ENCODE measurements around the gene GPD2. TPM values are rescaled to one million over a fixed set of nuclear protein-coding genes. Genes with fewer than 3 reads are reported as not detected.

GPD2 gene
- total and polyA plus RNA-seq, 7 experiments from 2014 or later, result 2.9 to 17.1 (median 10.2) TPM

DNA sequence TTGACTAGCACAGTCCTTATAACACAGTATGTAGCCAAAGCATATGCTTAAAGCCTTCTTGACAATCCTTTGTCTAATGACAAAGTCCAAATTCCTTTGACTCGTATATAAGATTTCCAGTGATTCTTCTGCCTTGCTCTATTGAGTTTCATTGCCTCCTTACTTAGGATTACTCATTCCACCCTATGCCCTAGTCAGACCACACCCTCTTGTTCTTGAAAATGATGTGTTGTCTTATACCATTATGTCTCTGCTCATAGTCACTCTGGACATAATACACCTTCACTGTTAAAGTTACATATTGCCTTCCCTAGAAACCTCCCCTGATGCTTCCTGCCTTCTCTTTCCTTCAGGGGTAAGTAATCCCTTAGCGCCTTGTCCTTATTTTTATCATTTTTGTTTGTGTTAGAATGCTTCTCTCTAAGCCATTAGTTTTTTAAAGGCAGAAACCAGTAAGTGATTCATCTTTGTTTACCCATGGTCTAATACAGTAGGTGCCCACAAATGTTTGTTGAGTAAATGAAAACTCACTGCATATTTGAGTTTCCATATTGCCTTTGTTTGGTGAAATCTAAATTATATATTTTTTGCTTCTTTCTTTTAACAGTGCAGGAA lies 19.3 kb downstream of the GPD2 start:
- ChIA-PET POLR2A (no interaction called here), CTCF (no interaction called here)
- peaks cover 7 to 31% (median 21%) of the 10 kb centered on the region in 7 donors for H3K4me1 Mint-ChIP-seq
- H3K9me3 Mint-ChIP-seq, result peaks cover 0 to 9% (median 4%) of the 10 kb centered on the region in 11 donors
- Histone ChIP-seq H3K9me3 (ENCODE audit: control insufficient read depth in 2 of 3, low read length in 3 of 3) (no peaks in the 10 kb centered on the region), H3K4me1 (ENCODE audit: control insufficient read depth in 2 of 2, insufficient read depth in 2 of 2, low read length in 2 of 2) (no peaks in the 10 kb centered on the region), H3K4me3 (ENCODE audit: low read length) (no peak overlapping the region), H3K36me3 (ENCODE audit: control insufficient read depth in 2 of 3, insufficient read depth in 3 of 3, low read length in 3 of 3) (no peaks in the 10 kb centered on the region), H3K27ac (ENCODE audit: low read depth, low read length) (no peak overlapping the region), H3K27me3 (ENCODE audit: control insufficient read depth in 2 of 2, insufficient read depth in 2 of 2, low read length in 2 of 2) (no peaks in the 10 kb centered on the region)
- no peak overlapping the region for H3K27ac Mint-ChIP-seq
- H3K4me3 Mint-ChIP-seq, result no peak overlapping the region
- intact Hi-C loops (cut with micrococcal nuclease), result no loop called here
- H3K36me3 Mint-ChIP-seq, result peaks cover 9 to 26% (median 15%) of the 10 kb centered on the region in 5 donors
- ATAC-seq (peak; percentile 48), DNase-seq (no peak)
- no peaks in the 10 kb centered on the region for H3K27me3 Mint-ChIP-seq

DNA sequence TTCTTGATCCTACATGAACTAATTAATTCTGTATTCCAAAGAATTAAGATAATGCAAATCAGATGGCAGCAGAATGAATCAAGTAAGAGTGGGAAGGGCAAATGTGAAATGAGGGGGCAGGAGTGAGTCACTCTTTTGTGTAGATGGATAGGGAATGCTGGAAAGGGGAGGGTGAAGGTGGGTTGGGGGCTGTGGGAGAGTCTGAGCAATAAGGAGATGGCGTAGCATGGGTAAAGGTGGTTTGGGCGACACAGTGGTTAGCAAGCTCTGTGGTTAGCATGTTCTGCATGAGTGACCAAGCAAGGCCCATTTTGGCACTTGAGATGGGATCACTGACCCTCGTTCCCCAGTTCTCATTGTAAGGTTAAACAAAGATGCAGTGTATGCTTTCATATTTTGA lies 20.4 kb downstream of the GPD2 start:
- intact Hi-C loops (cut with micrococcal nuclease), result no loop called here
- DNase-seq, result no peak
- Histone ChIP-seq H3K27me3 (ENCODE audit: control insufficient read depth in 2 of 2, insufficient read depth in 2 of 2, low read length in 2 of 2) (no peaks in the 10 kb centered on the region), H3K4me1 (ENCODE audit: control insufficient read depth in 2 of 2, insufficient read depth in 2 of 2, low read length in 2 of 2) (no peaks in the 10 kb centered on the region), H3K9me3 (ENCODE audit: control insufficient read depth in 2 of 3, low read length in 3 of 3) (no peaks in the 10 kb centered on the region), H3K27ac (ENCODE audit: low read depth, low read length) (no peak overlapping the region), H3K36me3 (ENCODE audit: control insufficient read depth in 2 of 3, insufficient read depth in 3 of 3, low read length in 3 of 3) (no peaks in the 10 kb centered on the region), H3K4me3 (ENCODE audit: low read length) (no peak overlapping the region)
- no peak for ATAC-seq
- ChIA-PET CTCF (no interaction called here), POLR2A (no interaction called here)
- Mint-ChIP-seq H3K27me3 (no peaks in the 10 kb centered on the region), H3K4me1 (peaks cover 7 to 37% (median 30%) of the 10 kb centered on the region in 7 donors), H3K27ac (no peak overlapping the region), H3K9me3 (peaks cover 0 to 9% (median 4%) of the 10 kb centered on the region in 11 donors), H3K4me3 (no peak overlapping the region), H3K36me3 (peaks cover 9 to 27% (median 15%) of the 10 kb centered on the region in 5 donors)

DNA sequence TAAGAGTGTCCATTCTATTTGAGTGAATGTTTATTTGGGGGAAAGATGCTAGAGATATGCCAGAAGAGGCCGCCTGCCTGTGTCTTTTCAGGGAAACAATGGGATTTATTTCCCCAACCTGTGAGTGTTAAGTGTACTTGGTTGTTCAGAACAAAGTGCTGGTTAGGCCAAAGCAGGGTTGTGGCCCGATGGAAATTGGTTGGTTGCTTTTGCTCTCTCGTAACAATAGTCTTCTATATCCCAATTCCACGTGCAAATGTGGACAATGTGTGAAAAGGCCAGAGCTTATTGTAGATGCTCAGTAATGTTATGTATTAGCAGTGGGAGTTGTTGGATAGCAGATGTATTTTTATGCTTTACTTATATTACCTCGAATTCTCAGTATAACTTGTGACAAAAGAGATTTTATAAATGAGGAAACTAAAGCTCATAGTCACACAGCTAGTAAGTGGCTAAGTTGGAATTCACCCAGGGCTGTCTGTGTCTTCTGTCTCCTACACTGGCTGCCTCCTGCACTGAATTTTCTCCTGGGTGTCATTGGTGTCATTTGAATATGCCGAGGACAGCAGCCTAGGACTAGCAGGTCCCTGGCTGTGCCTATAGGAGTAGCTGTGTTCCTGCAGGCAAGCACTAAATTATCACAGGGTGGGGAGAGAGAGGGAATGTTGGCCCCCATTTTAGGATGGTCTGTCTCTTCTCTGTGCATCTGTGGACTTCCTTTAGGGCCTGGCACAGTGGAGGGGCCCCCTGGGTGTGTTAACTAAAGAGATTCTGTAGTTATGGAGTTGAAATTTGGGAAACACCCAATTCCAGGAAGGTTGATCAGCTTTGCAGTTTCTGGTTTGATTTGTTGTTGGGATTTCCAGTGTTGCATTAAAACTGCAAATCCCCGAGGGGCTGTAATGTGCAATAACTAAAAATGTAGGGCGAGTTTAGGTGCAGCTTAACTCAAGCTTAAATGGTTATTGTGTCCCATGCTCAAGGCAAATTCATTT lies 21.6 kb downstream of the GPD2 start:
- CTCF ChIA-PET, result interaction anchor here (0.8 to 1.1 kb wide), 2 partner anchors 57 to 893 kb away, joined by 3 read pairs; no protein-coding TSS in a partner anchor
- no peak overlapping the region for H3K27ac ChIP-seq (ENCODE audit: low read depth, low read length)
- H3K27ac Mint-ChIP-seq, result no peak overlapping the region
- intact Hi-C loops (cut with micrococcal nuclease), result no loop called here
- no peaks in the 10 kb centered on the region for H3K27me3 Mint-ChIP-seq
- no peaks in the 10 kb centered on the region for H3K4me1 ChIP-seq (ENCODE audit: control insufficient read depth in 2 of 2, insufficient read depth in 2 of 2, low read length in 2 of 2)
- DNase-seq (no peak), ATAC-seq (peak; percentile 44)
- peaks cover 5 to 21% (median 12%) of the 10 kb centered on the region in 5 donors for H3K36me3 Mint-ChIP-seq
- no peaks in the 10 kb centered on the region for H3K27me3 ChIP-seq (ENCODE audit: control insufficient read depth in 2 of 2, insufficient read depth in 2 of 2, low read length in 2 of 2)
- peaks cover 2 to 34% (median 27%) of the 10 kb centered on the region in 7 donors for H3K4me1 Mint-ChIP-seq
- no peaks in the 10 kb centered on the region for H3K36me3 ChIP-seq (ENCODE audit: control insufficient read depth in 2 of 3, insufficient read depth in 3 of 3, low read length in 3 of 3)
- POLR2A ChIA-PET, result no interaction called here
- no peak overlapping the region for H3K4me3 ChIP-seq (ENCODE audit: low read length)
- no peaks in the 10 kb centered on the region for H3K9me3 ChIP-seq (ENCODE audit: control insufficient read depth in 2 of 3, low read length in 3 of 3)
- H3K9me3 Mint-ChIP-seq, result peaks cover 0 to 5% (median 0%) of the 10 kb centered on the region in 11 donors
- H3K4me3 Mint-ChIP-seq, result no peak overlapping the region

DNA sequence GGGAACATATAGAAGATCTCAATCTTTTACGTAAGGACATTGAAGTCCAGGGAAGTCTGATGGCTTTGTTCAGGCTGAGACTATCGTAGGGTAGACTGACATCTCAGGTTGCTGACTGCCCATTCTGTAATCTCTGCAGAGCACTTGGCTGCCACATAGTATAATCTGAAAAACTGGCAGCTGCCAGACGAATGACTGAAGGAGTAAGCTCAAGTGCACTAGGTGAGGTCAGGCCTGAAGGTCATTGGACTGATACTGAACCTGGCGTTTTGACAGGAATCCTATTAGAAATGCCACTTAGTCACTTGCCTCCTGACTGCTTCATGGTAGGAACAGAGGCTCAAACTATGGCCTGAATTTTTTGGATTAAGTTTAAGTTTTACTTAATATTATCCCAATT lies 23.5 kb downstream of the GPD2 start:
- ChIA-PET POLR2A (interaction anchor here (0.5 kb wide), 1 partner anchor 13 kb away, joined by 4 read pairs; no protein-coding TSS in a partner anchor), CTCF (no interaction called here)
- Mint-ChIP-seq H3K36me3 (peaks cover 0 to 12% (median 4%) of the 10 kb centered on the region in 5 donors), H3K4me1 (peaks cover 0 to 27% (median 21%) of the 10 kb centered on the region in 7 donors), H3K9me3 (no peaks in the 10 kb centered on the region), H3K27me3 (no peaks in the 10 kb centered on the region), H3K4me3 (no peak overlapping the region), H3K27ac (no peak overlapping the region)
- intact Hi-C loops (cut with micrococcal nuclease), result no loop called here
- ATAC-seq (no peak), DNase-seq (no peak)
- no peaks in the 10 kb centered on the region for H3K36me3 ChIP-seq (ENCODE audit: control insufficient read depth in 2 of 3, insufficient read depth in 3 of 3, low read length in 3 of 3)
- no peaks in the 10 kb centered on the region for H3K9me3 ChIP-seq (ENCODE audit: control insufficient read depth in 2 of 3, low read length in 3 of 3)
- H3K27ac ChIP-seq (ENCODE audit: low read depth, low read length), result no peak overlapping the region
- H3K27me3 ChIP-seq (ENCODE audit: control insufficient read depth in 2 of 2, insufficient read depth in 2 of 2, low read length in 2 of 2), result no peaks in the 10 kb centered on the region
- H3K4me1 ChIP-seq (ENCODE audit: control insufficient read depth in 2 of 2, insufficient read depth in 2 of 2, low read length in 2 of 2), result no peaks in the 10 kb centered on the region
- no peak overlapping the region for H3K4me3 ChIP-seq (ENCODE audit: low read length)

DNA sequence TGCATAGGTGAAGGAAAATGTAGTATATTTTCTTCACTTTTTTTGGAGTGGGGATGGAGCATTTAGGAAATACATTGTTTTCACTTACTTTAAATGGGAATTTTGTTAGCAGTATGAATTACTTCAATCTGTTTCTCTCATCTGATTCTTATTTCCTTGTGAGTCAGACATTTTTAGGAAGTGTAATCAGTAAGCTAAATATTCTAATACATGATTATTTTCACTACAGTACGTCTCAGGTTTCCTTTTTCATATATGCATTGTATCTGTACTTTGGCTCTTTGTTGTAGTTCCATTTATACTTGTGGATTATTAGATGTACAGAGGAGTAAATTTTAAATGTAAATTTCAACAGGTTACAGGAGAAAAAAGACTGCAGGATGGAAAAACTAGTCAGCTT lies 27.9 kb downstream of the GPD2 start:
- POLR2A ChIA-PET, result no interaction called here

DNA sequence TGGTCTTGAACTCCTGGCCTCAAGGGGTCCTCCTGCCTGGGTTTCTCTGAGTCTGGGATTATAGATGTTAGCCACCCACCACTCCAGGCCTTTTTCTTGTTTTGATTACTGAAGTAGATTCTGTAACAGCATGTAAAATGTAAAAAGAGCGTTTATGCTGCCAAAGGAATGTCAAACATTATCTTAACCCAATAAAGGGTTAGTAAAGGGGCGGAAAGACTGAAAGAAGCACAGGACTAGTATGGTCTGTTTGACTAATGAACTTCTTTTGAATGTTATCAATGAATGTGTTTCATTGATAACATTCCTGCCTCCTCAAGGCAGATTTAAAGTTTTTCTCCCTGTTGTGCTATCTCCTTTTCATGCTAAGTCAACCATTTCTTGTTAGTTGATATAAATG lies 29.4 kb downstream of the GPD2 start:
- Histone ChIP-seq H3K36me3 (ENCODE audit: control insufficient read depth in 2 of 3, insufficient read depth in 3 of 3, low read length in 3 of 3) (no peaks in the 10 kb centered on the region), H3K4me3 (ENCODE audit: low read length) (no peak overlapping the region), H3K27ac (ENCODE audit: low read depth, low read length) (no peak overlapping the region), H3K9me3 (ENCODE audit: control insufficient read depth in 2 of 3, low read length in 3 of 3) (no peaks in the 10 kb centered on the region), H3K27me3 (ENCODE audit: control insufficient read depth in 2 of 2, insufficient read depth in 2 of 2, low read length in 2 of 2) (no peaks in the 10 kb centered on the region), H3K4me1 (ENCODE audit: control insufficient read depth in 2 of 2, insufficient read depth in 2 of 2, low read length in 2 of 2) (no peaks in the 10 kb centered on the region)
- peaks cover 18 to 43% (median 23%) of the 10 kb centered on the region in 7 donors for H3K4me1 Mint-ChIP-seq
- no peak overlapping the region for H3K27ac Mint-ChIP-seq
- POLR2A ChIA-PET, result no interaction called here
- H3K27me3 Mint-ChIP-seq, result no peaks in the 10 kb centered on the region
- CTCF ChIA-PET, result no interaction called here
- peaks cover 0 to 13% (median 8%) of the 10 kb centered on the region in 5 donors for H3K36me3 Mint-ChIP-seq
- DNase-seq, result no peak
- no peaks in the 10 kb centered on the region for H3K9me3 Mint-ChIP-seq
- ATAC-seq, result no peak
- no peak overlapping the region for H3K4me3 Mint-ChIP-seq
- intact Hi-C loops (cut with micrococcal nuclease), result no loop called here

More for the DNA sequence above, 27.9 kb downstream of the GPD2 start:
- H3K4me1 ChIP-seq (ENCODE audit: control insufficient read depth in 2 of 2, insufficient read depth in 2 of 2, low read length in 2 of 2), result no peaks in the 10 kb centered on the region
- H3K27ac ChIP-seq (ENCODE audit: low read depth, low read length), result no peak overlapping the region
- Mint-ChIP-seq H3K27me3 (no peaks in the 10 kb centered on the region), H3K36me3 (peaks cover 0 to 8% (median 3%) of the 10 kb centered on the region in 5 donors), H3K27ac (no peak overlapping the region), H3K9me3 (no peaks in the 10 kb centered on the region), H3K4me3 (no peak overlapping the region), H3K4me1 (peaks cover 8 to 32% (median 22%) of the 10 kb centered on the region in 7 donors)
- H3K36me3 ChIP-seq (ENCODE audit: control insufficient read depth in 2 of 3, insufficient read depth in 3 of 3, low read length in 3 of 3), result no peaks in the 10 kb centered on the region
- no peak overlapping the region for H3K4me3 ChIP-seq (ENCODE audit: low read length)
- no peaks in the 10 kb centered on the region for H3K9me3 ChIP-seq (ENCODE audit: control insufficient read depth in 2 of 3, low read length in 3 of 3)
- intact Hi-C loops (cut with micrococcal nuclease), result no loop called here
- no peak for ATAC-seq
- no peak for DNase-seq
- H3K27me3 ChIP-seq (ENCODE audit: control insufficient read depth in 2 of 2, insufficient read depth in 2 of 2, low read length in 2 of 2), result no peaks in the 10 kb centered on the region
- CTCF ChIA-PET, result no interaction called here
